DOHH2 (cell line): Measurements from ENCODE around the gene PICK1.

ENCODE experiments used
- EZH2phosphoT487 ChIP-seq: fragments of 200-600 bp; sonication (generic); IDR thresholded peaks from 2 replicates; pipeline ENCODE4 v1.6.1; 2017; ENCODE audit warnings: borderline replicate concordance, mild to moderate bottlenecking, antibody characterized with exemption, low read length, moderate library complexity, mixed read lengths
- TF ChIP-seq, protein P1 (sequence below): fragments of 200-600 bp; sonication (generic); IDR thresholded peaks from one replicate; pipeline ENCODE4 v1.5.1; 2014; ENCODE audit warnings: antibody characterized with exemption, mild to moderate bottlenecking, low read depth, low read length; ENCODE audit not compliant: poor library complexity, severe bottlenecking

DNA sequence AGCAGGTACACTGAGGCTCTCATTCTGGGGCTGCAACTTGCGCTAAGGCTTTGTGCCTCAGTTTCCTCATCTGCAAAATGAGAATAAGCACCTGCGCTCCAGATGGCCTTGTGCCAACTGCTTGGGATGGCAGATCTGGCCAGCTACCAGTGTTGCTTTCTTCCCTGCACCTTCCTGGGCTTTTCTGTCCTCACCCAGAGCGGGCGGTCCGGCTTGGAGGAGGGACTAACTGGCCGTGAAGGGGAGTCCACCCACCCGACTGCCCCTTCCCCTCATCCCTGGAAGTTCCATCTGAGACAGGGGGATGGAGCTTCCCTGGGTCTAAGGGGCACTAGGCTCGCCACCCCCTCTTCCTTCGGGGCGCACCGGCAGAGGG, 23.3 kb downstream of the PICK1 start:
- TF ChIP-seq, protein P1, sequence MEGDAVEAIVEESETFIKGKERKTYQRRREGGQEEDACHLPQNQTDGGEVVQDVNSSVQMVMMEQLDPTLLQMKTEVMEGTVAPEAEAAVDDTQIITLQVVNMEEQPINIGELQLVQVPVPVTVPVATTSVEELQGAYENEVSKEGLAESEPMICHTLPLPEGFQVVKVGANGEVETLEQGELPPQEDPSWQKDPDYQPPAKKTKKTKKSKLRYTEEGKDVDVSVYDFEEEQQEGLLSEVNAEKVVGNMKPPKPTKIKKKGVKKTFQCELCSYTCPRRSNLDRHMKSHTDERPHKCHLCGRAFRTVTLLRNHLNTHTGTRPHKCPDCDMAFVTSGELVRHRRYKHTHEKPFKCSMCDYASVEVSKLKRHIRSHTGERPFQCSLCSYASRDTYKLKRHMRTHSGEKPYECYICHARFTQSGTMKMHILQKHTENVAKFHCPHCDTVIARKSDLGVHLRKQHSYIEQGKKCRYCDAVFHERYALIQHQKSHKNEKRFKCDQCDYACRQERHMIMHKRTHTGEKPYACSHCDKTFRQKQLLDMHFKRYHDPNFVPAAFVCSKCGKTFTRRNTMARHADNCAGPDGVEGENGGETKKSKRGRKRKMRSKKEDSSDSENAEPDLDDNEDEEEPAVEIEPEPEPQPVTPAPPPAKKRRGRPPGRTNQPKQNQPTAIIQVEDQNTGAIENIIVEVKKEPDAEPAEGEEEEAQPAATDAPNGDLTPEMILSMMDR = no peak
- no peak for TF ChIP-seq EZH2phosphoT487
